HG02852 (cell line): ENCODE measurements around the gene HRG.
"Not testable (repeated sequence)": the region's sequence is repeated elsewhere in the genome, so short reads cannot be mapped to it uniquely, and the experiment has no call there.

ENCODE experiments used
- ATAC-seq: cut with Tn5 transposase; IDR thresholded peaks from one replicate; pipeline ENCODE4 v1.9.1; 2021; ENCODE audit warnings: mild to moderate bottlenecking, moderate library complexity; ENCODE audit not compliant: unreplicated experiment

Gene HRG

GRCh38 chr3:186671051-186671450, 5.2 kb downstream of the HRG start:
- no peak for ATAC-seq

- no peak for ATAC-seq
These were observed 12.8 kb downstream of the HRG start for GRCh38 chr3:186678604-186679003.

GRCh38 chr3:186679151-186679550, 13.3 kb downstream of the HRG start:
- ATAC-seq: no peak

GRCh38 chr3:186680869-186681268, 15.1 kb downstream of the HRG start:
- no peak for ATAC-seq

GRCh38 chr3:186682812-186683211, 17.0 kb downstream of the HRG start:
- no peak for ATAC-seq

GRCh38 chr3:186683979-186684378, 18.2 kb downstream of the HRG start:
- no peak for ATAC-seq

- ATAC-seq: not testable (repeated sequence)
These were observed 20.7 kb downstream of the HRG start for GRCh38 chr3:186686475-186686874.

GRCh38 chr3:186687120-186687651, 21.4 kb downstream of the HRG start:
- no peak for ATAC-seq

GRCh38 chr3:186690304-186690703, 24.5 kb downstream of the HRG start:
- not testable (repeated sequence) for ATAC-seq

- ATAC-seq: no peak
These were observed 25.9 kb downstream of the HRG start for GRCh38 chr3:186691676-186692075.

GRCh38 chr3:186693843-186694242, 28.0 kb downstream of the HRG start:
- ATAC-seq: no peak

GRCh38 chr3:186694288-186695032, 28.6 kb downstream of the HRG start:
- no peak for ATAC-seq

GRCh38 chr3:186696522-186696921, 30.7 kb downstream of the HRG start:
- ATAC-seq: no peak

GRCh38 chr3:186697510-186697909, 31.7 kb downstream of the HRG start:
- no peak for ATAC-seq

- peak; percentile 70 for ATAC-seq
These were observed 34.5 kb downstream of the HRG start for GRCh38 chr3:186700267-186700666.

- ATAC-seq: not testable (repeated sequence)
These were observed 36.6 kb downstream of the HRG start for GRCh38 chr3:186702451-186702850.

- ATAC-seq: no peak
These were observed 40.3 kb downstream of the HRG start for GRCh38 chr3:186705882-186706780.

- no peak for ATAC-seq
These were observed 43.3 kb downstream of the HRG start for GRCh38 chr3:186708983-186709679.

- ATAC-seq: not testable (repeated sequence)
These were observed 44.9 kb downstream of the HRG start for GRCh38 chr3:186710694-186711093.

GRCh38 chr3:186713499-186713898, 47.7 kb downstream of the HRG start:
- no peak for ATAC-seq

GRCh38 chr3:186717039-186717457, 51.2 kb downstream of the HRG start, which contains the start of gene KNG1:
Gene KNG1 (plus strand): TSS chr3:186717359. CDS start chr3:186717543, 184 bp downstream.
- no peak for ATAC-seq
